Measurements from ENCODE around the gene SMPDL3A.

GRCh38 chr6:122792766-122793165, 3.7 kb downstream of the SMPDL3A start:
- TF ChIP-seq, protein P1, sequence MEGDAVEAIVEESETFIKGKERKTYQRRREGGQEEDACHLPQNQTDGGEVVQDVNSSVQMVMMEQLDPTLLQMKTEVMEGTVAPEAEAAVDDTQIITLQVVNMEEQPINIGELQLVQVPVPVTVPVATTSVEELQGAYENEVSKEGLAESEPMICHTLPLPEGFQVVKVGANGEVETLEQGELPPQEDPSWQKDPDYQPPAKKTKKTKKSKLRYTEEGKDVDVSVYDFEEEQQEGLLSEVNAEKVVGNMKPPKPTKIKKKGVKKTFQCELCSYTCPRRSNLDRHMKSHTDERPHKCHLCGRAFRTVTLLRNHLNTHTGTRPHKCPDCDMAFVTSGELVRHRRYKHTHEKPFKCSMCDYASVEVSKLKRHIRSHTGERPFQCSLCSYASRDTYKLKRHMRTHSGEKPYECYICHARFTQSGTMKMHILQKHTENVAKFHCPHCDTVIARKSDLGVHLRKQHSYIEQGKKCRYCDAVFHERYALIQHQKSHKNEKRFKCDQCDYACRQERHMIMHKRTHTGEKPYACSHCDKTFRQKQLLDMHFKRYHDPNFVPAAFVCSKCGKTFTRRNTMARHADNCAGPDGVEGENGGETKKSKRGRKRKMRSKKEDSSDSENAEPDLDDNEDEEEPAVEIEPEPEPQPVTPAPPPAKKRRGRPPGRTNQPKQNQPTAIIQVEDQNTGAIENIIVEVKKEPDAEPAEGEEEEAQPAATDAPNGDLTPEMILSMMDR (IDR thresholded peaks at IDR 0.05; ENCODE audit: poor library complexity): no peak
- no peak for TF ChIP-seq EZH2 (IDR thresholded peaks at IDR 0.05; ENCODE audit: borderline replicate concordance)
